AG04450 (cell line): ENCODE measurements around the gene CSF3R. TPM values are rescaled to one million over a fixed set of nuclear protein-coding genes. Genes with fewer than 3 reads are reported as not detected.

Experiments
- CTCF ChIA-PET: fragments of 300-600, 350-600 bp; formaldehyde crosslinking; extraction: SDS; loops from one replicate; lab custom pipeline; 2022; ENCODE audit warnings: antibody characterized with exemption, inconsistent platforms; lab: Charles Lee
- POLR2A ChIA-PET: fragments of 350-600 bp; formaldehyde crosslinking; extraction: SDS; loops from one replicate; lab custom pipeline; 2021; ENCODE audit warnings: antibody characterized with exemption, inconsistent platforms; lab: Yijun Ruan, JAX
- DNase-seq: peaks from one replicate; pipeline ENCODE4 v3.0.0-alpha.2; 2011; ENCODE audit warnings: low read depth, low spot score
- H3K27ac ChIP-seq: one replicate; pipeline ENCODE4 v1.5.1; 2012; ENCODE audit warnings: low read depth, low read length, control low read depth
- H3K27me3 ChIP-seq: one replicate; pipeline ENCODE4 v1.6.0; 2012; ENCODE audit warnings: low read length; ENCODE audit not compliant: control insufficient read depth, insufficient read depth
- H3K4me3 ChIP-seq: 2 replicates; pipeline ENCODE4 v1.5.1; 2011; ENCODE audit warnings: mild to moderate bottlenecking, low read depth, low read length, control low read depth
- H3K9me3 ChIP-seq: 2 replicates; pipeline ENCODE4 v1.5.1; 2012; ENCODE audit warnings: low read length; ENCODE audit not compliant: control insufficient read depth, insufficient read depth
- polyA plus RNA-seq: library from polyadenylated mRNA; depleted of rRNA; stranded (reverse); fragments of >200 nt; gene quantifications from 2 replicates; pipeline ENCODE4 v1.2.3, GENCODE V29; 2011
- TF ChIP-seq, protein P1 (sequence below): IDR thresholded peaks from 2 replicates; pipeline ENCODE4 v1.5.1; 2011; ENCODE audit warnings: low read depth, low read length, control low read depth, inconsistent platforms

The CSF3R gene
- polyA plus RNA-seq, 1 experiment: not detected

DNA sequence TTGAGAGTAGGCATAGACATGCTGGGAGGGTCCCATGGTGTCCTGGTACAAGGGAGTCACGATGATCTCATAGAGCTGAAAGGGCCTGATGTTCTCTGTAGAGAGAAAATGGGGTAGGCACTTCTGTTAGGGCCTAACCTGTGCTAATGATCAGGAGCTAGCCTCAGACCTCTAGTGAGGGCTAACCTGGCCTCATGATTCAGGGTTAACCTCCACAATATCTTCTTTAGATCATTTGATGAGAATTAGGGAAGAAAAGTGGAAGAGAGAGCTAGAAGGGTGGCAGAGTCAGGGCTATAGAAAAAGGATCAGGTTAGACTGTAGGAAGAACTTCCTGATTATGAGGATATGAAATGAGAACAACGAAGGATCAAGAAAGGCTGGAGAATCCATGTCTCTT, 13.6 kb downstream of the CSF3R start:
- Histone ChIP-seq H3K9me3 (no peaks in the 10 kb centered on the region; the same call in 1 of the 2 replicates), H3K27me3 (peaks cover 9% of the 10 kb centered on the region), H3K27ac (no peak overlapping the region), H3K4me3 (no peak overlapping the region)
- ChIA-PET POLR2A (no interaction called here), CTCF (no interaction called here)
- no peak for DNase-seq
- TF ChIP-seq, protein P1, sequence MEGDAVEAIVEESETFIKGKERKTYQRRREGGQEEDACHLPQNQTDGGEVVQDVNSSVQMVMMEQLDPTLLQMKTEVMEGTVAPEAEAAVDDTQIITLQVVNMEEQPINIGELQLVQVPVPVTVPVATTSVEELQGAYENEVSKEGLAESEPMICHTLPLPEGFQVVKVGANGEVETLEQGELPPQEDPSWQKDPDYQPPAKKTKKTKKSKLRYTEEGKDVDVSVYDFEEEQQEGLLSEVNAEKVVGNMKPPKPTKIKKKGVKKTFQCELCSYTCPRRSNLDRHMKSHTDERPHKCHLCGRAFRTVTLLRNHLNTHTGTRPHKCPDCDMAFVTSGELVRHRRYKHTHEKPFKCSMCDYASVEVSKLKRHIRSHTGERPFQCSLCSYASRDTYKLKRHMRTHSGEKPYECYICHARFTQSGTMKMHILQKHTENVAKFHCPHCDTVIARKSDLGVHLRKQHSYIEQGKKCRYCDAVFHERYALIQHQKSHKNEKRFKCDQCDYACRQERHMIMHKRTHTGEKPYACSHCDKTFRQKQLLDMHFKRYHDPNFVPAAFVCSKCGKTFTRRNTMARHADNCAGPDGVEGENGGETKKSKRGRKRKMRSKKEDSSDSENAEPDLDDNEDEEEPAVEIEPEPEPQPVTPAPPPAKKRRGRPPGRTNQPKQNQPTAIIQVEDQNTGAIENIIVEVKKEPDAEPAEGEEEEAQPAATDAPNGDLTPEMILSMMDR: no peak

DNA sequence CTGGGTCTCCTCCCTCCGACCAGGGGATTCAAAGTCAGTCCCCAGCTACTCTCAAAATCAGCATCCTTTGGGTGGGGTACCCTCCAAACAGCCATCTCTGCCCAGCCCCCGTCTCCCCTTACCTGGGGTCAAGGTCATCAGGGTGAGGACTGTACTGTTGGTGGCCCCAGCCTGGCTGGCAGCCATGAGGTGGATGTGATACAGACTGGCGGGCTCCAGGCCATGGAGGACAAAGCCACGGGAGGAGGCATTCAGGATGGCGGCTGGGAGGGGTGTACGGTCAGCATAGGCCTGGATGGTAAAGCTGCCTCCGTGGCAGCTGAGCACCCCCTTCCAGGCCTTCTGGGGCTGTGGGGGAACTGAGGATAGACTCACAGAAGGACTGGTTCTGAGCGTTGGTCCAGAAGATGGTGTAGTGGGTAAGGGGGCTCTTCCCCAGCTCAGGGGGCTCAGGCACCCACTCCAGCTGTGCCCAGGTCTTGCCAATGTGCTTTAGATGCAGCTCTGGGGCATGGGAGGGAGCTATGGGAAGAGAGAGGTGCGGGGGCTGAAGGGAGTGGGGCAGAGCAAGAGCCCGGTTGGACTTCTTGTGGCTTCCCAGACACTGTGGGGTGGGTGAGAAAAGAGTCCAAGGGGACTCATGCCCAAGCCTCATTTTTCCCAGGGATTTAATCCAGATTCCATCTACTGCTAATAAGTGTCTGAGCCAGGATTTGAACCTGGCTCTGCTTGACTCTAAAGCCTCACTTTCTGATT, 14.8 kb downstream of the CSF3R start:
- POLR2A ChIA-PET: interaction anchor here (0.5 to 0.6 kb wide), 2 partner anchors 268 to 272 kb away, joined by 3 to 7 read pairs; no protein-coding TSS in a partner anchor
- TF ChIP-seq, protein P1: no peak
- Histone ChIP-seq H3K4me3 (no peak overlapping the region), H3K27ac (no peak overlapping the region), H3K9me3 (no peaks in the 10 kb centered on the region; the same call in 1 of the 2 replicates), H3K27me3 (peaks cover 9% of the 10 kb centered on the region)
- no peak for DNase-seq
- CTCF ChIA-PET: no interaction called here

DNA sequence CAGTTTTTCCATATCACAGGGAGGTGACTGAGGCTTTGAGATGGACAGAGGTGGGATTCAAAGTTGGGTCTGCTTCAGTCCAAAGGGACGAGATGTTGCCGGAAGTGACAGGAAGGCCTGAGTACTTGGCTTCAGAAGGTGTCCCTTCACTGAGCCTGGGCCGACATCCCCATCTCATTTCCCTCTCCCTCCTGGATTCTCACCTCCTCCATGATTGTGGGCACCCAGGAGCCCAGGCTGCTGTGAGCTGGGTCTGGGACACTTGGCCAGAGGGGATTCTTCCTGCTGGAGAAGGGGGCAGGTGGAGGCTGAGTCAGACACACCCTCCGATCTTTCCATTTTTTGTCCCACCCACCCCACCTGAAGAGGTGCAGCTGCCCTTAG, 15.7 kb downstream of the CSF3R start:
- Histone ChIP-seq H3K27ac (no peak overlapping the region), H3K4me3 (no peak overlapping the region), H3K9me3 (no peaks in the 10 kb centered on the region; the same call in 1 of the 2 replicates), H3K27me3 (peaks cover 3% of the 10 kb centered on the region)
- DNase-seq: no peak
- TF ChIP-seq, protein P1: no peak
- CTCF ChIA-PET: no interaction called here
- POLR2A ChIA-PET: interaction anchor here (0.5 kb wide), 1 partner anchor 271 kb away, joined by 7 read pairs; no protein-coding TSS in a partner anchor

DNA sequence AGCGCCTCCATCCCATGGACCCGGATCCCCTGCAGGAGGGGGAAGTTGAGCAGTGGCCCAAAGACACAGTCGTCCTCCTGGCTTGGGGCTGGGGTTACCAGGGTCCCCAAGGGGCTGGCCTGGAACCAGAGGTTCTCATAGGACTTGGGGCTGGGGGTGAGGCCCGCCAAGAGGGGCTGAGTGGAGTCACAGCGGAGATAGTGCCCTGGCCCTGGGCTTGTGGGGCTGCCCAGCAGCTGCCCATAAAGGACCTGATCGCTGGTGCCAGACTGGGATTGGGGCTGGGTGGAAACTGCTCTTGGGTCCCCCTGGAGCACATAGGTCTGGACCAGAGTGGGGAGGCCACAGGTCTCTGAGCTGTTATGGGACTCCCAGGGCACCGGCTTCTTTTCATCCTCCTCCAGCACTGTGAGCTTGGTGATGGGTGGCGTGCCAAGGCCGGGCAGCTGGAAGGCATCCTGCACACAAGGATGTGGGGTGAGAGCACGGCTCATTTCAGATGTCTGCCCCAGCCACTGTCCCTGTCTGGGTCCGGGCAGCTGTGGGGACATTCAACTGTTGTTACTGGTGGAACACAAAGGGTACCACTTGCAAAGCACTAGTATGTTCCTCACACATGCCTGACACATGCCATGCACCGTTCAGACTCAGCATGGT, 16.2 kb downstream of the CSF3R start:
- POLR2A ChIA-PET: no interaction called here
- no peaks in the 10 kb centered on the region; the same call in 1 of the 2 replicates for H3K9me3 ChIP-seq
- DNase-seq: no peak
- CTCF ChIA-PET: no interaction called here
- no peak overlapping the region for H3K27ac ChIP-seq
- no peaks in the 10 kb centered on the region for H3K27me3 ChIP-seq
- no peak overlapping the region for H3K4me3 ChIP-seq
- TF ChIP-seq, protein P1: no peak
